ENCODE results near the gene PRMT2.

GRCh38 chr21:46607636-46608035 lies 27.8 kb upstream of the PRMT2 start:
- TF ChIP-seq, protein P1, sequence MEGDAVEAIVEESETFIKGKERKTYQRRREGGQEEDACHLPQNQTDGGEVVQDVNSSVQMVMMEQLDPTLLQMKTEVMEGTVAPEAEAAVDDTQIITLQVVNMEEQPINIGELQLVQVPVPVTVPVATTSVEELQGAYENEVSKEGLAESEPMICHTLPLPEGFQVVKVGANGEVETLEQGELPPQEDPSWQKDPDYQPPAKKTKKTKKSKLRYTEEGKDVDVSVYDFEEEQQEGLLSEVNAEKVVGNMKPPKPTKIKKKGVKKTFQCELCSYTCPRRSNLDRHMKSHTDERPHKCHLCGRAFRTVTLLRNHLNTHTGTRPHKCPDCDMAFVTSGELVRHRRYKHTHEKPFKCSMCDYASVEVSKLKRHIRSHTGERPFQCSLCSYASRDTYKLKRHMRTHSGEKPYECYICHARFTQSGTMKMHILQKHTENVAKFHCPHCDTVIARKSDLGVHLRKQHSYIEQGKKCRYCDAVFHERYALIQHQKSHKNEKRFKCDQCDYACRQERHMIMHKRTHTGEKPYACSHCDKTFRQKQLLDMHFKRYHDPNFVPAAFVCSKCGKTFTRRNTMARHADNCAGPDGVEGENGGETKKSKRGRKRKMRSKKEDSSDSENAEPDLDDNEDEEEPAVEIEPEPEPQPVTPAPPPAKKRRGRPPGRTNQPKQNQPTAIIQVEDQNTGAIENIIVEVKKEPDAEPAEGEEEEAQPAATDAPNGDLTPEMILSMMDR (IDR thresholded peaks at IDR 0.05): no peak
- TF ChIP-seq, protein P2, sequence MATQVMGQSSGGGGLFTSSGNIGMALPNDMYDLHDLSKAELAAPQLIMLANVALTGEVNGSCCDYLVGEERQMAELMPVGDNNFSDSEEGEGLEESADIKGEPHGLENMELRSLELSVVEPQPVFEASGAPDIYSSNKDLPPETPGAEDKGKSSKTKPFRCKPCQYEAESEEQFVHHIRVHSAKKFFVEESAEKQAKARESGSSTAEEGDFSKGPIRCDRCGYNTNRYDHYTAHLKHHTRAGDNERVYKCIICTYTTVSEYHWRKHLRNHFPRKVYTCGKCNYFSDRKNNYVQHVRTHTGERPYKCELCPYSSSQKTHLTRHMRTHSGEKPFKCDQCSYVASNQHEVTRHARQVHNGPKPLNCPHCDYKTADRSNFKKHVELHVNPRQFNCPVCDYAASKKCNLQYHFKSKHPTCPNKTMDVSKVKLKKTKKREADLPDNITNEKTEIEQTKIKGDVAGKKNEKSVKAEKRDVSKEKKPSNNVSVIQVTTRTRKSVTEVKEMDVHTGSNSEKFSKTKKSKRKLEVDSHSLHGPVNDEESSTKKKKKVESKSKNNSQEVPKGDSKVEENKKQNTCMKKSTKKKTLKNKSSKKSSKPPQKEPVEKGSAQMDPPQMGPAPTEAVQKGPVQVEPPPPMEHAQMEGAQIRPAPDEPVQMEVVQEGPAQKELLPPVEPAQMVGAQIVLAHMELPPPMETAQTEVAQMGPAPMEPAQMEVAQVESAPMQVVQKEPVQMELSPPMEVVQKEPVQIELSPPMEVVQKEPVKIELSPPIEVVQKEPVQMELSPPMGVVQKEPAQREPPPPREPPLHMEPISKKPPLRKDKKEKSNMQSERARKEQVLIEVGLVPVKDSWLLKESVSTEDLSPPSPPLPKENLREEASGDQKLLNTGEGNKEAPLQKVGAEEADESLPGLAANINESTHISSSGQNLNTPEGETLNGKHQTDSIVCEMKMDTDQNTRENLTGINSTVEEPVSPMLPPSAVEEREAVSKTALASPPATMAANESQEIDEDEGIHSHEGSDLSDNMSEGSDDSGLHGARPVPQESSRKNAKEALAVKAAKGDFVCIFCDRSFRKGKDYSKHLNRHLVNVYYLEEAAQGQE (IDR thresholded peaks at IDR 0.05; ENCODE audit: insufficient read depth in 1 of 2, low read depth in 2 of 2, low read length in 1 of 2): no peak
- no peak for TF ChIP-seq SIN3A (IDR thresholded peaks at IDR 0.05; ENCODE audit: borderline replicate concordance, insufficient read depth, low read depth, low read length)

Data from Panc1 (cell line).